SU-DHL-6 (cell line): ENCODE results near the gene OTUD5.

Experiments used
- EZH2phosphoT487 ChIP-seq: fragments of 200-600 bp; sonication (generic), shearing (Covaris generic); conservative IDR thresholded peaks from 2 replicates; pipeline ENCODE4 v1.6.1; 2018; ENCODE audit warnings: mild to moderate bottlenecking, antibody characterized with exemption, low read length, moderate library complexity, mixed read lengths
- TF ChIP-seq, protein P1 (sequence below): fragments of 200-600 bp; sonication (generic); IDR thresholded peaks from one replicate; pipeline ENCODE4 v1.5.1; 2017; ENCODE audit warnings: antibody characterized with exemption, mild to moderate bottlenecking, low read length, moderate library complexity; ENCODE audit not compliant: insufficient read depth, poor library complexity, severe bottlenecking

DNA sequence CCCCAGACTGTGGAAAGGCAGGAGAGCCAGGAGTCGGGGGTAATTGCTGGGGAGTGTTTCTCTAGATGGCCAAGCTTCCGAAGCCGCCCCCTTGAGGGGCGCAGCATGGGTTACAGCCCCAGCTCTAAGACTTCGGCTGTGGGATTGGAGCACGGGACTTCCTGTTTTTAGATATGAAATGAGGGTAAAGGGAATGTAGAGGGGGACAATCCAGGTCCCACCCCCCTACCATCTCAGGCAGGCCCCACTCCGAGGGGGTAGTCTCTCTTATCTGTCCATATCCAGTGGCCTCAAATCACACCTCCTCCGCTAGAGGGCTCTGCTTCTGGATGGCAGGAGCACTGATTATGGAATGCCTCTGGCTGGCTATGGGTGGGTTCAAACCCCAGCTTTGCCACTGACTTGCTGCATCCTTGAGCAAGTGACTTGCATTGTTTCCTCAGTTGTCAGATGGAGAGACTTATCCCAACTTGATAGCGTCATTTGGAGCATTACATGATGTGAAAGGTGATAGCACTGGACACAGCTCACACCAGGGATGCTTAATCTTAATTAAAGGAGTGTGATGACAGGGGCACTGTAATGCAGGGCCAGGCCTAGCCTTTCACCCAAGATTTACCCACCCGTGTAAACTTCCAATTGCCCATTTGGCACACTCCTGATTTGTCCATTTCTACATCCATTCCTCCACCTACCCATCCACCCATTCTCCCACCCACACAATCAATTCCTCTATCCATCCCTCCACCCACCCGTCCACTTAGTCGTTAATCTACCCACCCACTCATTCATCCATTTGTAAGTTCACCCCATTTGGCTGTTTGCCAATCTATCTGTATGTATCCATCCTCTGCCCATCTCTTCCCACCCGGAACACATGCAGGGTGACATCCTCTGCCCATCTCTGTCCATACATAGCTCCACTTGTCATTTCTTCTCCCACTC lies 15.1 kb upstream of the OTUD5 start:
- TF ChIP-seq, protein P1, sequence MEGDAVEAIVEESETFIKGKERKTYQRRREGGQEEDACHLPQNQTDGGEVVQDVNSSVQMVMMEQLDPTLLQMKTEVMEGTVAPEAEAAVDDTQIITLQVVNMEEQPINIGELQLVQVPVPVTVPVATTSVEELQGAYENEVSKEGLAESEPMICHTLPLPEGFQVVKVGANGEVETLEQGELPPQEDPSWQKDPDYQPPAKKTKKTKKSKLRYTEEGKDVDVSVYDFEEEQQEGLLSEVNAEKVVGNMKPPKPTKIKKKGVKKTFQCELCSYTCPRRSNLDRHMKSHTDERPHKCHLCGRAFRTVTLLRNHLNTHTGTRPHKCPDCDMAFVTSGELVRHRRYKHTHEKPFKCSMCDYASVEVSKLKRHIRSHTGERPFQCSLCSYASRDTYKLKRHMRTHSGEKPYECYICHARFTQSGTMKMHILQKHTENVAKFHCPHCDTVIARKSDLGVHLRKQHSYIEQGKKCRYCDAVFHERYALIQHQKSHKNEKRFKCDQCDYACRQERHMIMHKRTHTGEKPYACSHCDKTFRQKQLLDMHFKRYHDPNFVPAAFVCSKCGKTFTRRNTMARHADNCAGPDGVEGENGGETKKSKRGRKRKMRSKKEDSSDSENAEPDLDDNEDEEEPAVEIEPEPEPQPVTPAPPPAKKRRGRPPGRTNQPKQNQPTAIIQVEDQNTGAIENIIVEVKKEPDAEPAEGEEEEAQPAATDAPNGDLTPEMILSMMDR: peak; percentile 61
- TF ChIP-seq EZH2phosphoT487: no peak
